CD4-positive, alpha-beta T cell treated with Interleukin-15 for 1 hour (primary cell): ENCODE results near the gene ADAM12.

Experiments used
- DNase-seq: peaks from one replicate; pipeline ENCODE4 v3.0.0-alpha.2; 2020

The ADAM12 gene

DNA sequence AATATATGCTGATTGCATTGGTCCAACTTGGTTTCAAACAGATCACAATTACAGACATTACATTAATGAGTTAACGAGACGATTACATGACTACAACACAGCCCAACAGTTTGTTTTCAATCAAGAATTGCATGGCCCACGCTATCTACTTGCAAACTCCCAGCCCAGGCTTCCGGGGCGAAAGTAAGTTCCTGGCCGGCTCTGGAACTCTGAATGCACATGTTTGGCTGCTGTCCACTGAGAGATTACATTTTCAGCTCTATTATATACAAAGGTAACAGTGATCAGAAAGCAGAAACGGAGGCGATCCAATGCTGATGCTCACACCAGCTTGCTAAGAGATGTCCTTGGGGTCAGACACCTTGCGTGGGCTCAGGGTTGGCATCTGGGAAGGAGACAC, 285.6 kb downstream of the ADAM12 start:
- no peak for DNase-seq

DNA sequence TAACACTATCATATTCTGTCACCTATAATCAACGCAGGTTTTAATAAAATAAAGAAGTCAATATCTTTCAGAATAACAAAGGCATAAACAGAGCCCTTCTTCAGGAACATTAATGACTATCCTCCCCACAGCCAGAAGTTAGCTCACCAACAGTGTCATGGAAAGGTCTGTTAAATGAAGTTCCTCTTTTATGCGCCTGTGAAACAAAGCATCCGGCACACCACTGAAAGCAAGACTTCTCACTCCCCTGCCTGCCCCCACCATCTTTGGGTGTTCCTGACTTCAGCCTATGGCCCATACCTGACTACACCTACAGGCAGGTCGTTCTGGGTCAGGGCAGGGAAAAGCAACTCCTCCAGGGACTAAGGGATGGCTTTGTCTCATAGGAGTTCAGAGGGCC, 286.5 kb downstream of the ADAM12 start:
- DNase-seq = peak; percentile 23

DNA sequence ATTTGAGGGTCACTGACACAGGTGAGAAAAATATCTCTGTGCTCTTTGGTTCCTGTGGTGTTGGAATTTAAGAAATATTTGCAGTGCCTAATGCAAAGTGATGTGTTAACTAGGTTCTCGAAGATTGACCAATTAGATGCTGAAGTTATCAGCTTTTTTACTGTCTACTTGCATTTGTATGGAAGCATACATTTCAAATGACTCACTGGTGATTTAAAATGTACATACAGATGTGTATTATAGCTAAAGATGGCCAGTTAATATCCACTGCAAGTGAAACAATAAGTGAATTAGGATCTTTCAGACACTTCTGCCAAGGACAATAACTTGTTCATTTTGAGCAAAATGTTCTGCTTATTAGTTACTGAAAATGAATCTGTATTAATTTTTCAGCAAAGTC, 287.0 kb downstream of the ADAM12 start:
- DNase-seq = no peak

DNA sequence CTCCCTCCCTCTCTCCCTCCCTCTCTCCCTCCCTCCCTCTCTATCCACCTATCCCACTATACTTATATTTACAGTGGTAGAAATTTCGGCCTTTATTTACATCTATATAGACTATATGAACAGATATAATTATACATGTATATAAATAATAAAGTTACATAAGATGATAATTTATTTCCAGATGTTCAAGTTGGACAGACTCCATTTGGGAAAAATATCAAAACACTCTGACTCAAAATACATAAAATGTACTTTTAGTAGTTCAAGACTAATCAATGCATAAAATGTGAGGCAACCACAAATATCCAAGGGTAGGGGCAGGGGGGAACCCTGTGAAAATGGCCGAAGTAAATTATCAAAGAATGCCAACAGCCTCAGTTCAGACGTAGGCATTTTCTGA, 288.9 kb downstream of the ADAM12 start:
- no peak for DNase-seq

DNA sequence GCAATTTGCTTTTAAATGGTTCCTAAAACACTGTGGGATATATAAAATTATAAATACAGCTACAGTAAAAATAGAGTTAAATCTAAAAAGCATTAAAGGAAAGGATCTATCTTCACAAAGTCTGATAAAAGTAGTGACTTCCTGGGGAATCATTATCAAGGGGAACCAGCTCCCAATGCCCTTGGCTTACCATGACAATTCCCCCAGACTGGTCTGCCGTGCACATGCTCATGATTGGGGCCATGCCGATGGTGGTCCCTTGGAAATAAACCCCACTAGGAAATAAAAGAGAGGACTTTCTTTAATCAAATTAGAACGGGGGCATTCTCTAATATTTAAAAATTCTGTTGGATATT, 290.1 kb downstream of the ADAM12 start:
- no peak for DNase-seq

DNA sequence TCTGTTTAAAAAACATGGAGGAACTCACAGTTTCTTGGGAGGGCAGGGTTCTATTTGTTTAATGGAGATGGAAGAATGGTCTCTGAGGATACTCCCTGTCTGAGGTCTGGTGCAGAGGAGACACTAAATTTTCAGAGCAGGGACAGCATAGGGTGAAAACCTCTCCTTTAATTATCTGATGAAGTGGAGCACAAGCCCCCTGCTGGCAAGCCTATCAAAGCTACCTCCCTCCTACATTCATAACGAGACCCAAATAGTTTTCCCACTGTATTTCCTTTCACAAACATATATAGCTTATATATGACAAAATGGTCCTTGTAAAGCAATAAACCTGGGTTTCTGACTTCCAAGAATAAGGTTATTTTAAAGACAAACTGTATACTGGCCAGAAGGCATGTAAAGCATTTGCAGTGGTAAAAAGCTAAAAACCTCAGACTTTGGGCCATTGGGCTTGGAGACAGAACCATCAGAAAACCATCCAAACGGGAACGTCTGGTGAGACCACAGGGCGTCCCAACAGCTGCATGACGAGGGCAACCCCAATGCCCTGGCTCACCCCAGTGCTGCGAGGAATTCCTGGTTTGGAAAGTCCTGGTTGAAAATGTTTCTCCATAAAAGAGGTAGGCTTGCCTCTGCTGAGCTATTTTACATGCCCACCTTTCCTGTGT, 290.6 kb downstream of the ADAM12 start:
- no peak for DNase-seq

DNA sequence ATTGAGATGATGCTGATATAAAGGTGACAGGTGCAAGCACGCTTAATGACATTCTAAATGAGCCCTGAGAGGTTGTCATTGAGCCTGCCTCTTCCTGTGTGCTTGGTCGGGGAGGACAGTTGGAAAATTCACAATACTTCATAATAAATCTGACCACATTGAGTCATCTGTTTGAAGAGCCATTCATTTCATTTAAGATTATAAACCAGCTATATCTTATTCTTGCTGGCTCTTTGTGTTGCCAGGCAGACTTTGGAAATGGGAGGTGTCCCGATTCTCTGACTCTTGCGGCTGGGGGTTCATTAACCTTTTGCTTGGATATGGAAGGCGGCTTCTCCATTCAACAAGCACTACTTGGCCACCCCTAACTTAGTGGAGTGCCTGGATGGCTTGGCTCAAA, 293.7 kb downstream of the ADAM12 start:
- DNase-seq = no peak

DNA sequence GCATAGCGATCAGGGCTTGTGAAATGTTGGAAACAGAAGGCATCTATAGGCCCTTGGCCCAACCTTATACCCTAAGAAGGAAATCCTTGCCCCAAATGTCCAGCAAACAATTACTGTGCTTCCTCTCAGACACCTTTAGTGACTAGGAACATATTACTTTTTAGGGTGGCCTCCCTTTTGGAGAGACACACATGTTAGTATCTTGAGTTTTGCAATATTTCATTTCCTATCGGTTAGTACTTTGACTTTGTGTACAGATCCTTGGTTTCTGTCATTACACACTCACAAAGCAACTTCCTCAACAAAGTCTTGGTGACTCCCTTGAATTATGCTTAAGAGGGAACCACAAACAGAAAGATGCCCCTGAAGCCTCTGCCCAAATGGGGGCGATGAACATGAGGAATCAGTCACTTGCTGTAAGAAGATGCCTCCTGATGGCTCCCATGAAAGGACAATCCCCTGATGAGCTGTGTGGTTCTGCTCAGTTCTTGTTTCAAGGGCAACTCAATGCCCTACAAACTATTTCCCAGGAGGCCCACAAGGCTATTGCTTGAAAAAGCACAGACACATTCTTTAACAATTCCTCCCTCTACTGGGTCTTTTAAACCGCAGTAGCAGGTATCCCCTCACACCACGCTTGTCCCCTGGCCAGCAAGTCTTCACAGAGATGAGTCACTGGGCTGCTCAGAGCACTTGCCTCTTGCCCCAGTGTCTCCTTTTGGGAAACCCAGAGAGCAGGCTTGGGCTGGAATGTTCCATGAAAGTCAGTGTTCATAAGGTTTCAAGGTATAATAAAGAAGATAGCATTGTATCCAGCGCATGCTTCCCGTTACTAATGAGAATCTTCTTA, 295.7 kb downstream of the ADAM12 start:
- no peak for DNase-seq

DNA sequence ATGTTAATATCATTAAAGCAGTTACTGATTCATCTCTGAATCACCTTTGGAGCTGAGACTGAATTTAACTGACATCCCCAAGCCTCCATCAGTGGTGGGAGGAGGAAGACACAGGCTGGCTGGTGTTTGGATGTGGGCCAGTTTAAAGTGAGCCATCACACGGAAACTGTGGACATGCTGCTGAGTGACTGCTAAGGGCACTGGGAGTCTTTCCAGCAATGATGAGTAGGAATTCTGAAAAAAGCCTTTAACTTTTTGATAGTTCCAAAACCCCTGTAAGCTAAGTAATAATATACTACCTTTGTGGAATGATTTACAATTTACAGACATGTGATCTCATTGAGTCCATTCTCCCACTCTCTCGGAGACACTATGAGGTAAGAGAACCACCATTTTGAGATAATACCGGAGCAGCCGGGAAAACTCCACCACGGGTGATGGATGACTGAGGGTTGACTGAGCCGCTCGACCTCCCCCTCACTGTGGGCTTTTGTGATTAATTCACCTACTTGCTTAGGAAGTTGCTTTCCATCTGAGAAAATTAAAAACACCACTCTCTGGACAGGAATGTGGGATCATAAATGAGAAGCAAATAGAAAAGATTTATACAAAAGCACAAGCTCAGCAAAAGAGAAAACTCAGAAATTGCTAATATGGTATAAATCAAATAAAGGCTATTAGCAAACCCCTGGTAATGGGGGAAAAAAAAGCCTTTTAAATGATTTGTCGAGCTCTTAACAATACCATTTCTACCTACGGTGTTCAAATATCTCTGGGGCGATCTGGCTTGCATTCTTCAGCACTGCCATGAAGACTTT, 297.2 kb downstream of the ADAM12 start:
- DNase-seq = no peak

DNA sequence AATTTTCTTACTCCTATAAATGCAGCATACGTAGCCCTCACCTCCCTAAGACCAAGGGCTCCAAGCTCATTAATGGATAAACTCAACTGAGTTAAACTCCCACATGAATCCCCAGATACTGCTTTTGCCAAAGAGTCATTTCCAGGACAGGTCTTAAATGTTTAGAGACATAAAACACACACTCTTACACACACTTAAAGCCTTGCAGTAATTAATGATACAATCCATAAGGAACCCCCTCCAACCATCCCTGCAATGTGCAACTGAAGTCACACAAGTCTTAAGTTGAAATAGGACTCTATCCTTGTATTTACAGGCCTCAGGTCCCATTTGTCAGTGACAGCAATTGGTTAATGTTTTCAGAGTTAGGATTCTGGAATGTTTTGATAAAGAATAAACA, 297.8 kb downstream of the ADAM12 start:
- DNase-seq = no peak

DNA sequence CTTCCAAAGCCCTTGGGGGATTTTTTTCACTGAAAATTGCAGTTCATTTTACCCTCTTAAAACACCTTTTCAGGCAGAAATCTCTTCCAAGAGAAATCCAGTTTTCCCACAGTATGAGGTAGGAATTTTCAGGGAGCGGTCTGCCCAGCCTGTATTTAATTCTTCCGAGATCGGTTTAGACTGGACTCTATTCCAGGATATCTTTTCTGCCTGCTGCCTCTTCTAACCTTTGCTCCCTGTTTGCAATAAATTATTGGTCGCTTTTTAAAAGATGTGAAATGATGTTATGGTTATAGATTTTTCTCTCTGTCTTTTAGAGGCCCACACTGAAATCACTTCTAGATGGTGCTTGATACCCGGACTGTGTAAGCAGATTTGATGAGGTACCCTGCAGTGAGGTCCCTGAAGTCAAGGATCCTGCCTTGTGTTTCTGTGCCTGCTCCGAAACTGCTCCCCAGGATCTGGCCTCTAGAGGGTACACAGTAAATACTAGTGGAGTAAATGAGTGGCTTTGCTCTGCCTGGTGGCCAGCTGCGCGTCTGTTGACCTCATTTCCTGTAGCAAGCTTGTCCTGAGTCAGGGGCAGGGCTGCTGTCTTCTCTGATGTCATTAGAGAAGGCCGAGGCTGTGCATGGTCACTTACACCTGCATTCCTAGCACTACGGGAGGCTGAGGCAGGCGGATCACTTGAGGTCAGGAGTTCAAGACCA, 300.3 kb downstream of the ADAM12 start:
- no peak for DNase-seq

DNA sequence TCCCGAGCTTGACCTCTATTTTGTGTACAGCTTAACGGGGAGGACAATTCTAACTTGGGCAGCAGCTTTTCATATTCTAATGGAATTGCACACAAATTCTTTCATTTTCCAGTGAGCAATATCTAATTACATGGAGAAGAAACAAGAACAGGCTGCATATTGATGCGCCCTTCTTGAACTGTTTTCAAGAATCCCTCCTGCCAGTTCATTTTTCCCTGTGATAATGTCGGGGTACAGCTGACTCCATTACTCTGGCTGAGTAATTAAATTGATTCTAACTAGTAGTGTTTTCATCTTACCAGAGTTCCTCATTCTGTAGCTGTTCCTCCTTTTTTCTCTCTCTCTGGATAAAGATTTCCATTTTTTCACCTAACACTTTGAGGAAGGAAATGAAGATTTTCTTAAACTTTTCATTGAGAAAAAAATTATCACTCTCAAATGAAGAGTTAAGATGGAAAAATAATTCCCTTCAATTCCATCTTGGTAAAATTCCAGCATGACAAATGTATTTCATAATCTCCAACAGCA, 301.1 kb downstream of the ADAM12 start:
- no peak for DNase-seq

DNA sequence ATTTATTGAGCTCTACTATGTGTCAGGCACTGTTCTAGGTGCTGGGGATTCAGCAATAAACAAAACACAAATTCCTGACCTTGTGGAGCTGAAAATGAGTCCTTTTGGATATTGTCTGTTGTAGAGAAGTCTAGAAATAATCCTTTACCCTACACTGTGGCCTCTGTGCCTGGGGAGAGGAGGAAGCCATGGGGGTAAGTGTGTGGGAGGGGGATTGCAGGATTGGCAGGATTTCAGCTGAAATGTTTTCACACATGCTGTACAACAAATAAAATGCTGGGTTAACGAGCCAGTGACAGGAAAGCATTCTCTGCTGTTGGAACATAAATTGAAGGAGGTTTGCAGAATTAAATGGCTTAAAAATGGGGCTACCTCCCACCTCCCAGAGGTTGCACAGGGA, 302.5 kb downstream of the ADAM12 start:
- no peak for DNase-seq

DNA sequence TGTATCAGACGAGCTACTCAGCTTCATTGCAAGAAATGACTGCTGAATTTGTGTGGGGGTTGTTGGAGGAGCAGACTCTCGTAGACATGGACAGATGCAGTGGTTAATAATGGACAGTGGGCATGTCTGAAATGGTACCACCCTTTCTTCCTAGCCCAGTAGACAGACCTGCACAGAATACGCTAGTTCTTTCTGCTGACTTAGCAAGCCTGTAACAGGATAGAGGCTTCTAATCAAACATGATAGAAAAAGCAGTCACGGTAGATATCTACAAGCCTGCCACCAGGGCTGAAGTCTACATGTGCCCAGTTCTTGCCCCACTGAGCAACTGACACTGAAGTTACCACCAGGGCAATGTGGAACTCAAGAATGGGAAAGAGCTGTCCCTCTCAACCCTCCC, 303.9 kb downstream of the ADAM12 start:
- DNase-seq = no peak

DNA sequence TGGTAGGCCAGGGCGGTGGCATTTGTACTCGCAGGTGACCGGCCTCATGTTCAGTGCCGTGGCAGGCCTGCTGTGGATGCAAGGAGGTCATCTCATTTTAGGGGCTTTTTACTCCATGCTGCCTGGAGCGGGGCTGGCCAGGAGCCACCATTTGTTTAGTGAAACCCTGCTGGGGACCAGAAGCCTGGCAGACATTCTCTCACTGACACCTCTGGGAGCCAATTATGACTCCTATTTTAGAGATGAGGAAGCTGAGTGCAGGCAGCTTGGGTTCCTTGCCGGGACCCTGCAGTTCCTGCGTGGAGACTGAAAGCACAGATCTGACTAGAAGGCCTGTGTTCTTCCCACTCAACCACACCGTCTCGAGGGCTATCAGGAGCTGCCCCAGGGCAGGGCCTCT, 305.3 kb downstream of the ADAM12 start:
- DNase-seq = no peak

DNA sequence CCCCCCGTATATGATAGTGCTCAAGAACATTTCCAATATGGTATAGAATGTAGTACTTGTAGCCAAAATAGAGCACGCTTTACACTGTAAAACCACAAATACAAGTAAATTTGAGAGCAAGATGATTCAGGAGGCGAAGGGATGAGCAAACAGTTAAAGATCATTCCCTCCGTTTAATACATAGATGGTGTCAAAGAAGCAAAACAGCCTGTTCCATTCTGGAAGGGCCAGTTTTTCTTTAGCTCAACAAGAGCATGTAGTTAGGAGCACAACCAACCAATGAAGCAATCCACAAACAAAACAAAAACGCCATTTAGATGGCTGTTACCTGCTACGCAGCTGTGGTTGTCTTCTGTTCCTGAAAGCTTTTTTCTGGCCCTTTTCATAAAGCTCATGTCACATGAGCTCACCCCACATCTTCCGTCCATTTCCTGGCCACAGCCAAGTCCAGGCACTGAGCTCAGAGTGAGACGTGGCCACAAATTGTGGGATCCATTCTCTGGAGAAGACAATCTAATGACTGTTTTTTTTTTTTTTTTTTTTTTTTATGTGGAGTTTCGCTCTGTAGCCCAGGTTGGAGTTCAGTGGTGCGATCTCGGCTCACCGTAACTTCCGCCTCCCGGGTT, 306.3 kb downstream of the ADAM12 start:
- no peak for DNase-seq

DNA sequence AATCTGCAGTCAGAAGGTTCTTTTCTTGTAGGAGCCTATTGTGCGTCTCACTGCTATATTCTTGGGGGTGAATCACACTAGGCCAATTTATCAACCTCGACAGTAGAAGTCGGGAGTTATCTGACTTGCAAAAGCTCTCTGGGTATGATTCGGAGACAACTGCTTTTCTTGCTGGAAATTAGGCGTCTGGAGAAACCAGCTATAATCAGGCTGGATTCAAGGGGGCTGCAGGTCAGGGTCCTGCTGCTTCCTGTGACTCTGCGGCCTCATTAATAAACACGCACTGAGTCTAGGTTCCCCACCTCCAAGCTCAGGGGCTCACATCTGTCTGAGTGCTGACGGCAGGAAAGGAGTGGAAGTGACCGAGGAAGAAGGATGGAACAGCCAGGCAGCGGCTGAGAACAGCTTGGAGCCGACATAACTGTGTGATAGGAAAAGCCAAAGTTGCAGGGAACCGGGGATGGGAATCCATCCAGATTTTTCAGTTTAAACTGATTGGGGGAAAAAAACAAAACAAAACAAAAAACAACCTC, 307.3 kb downstream of the ADAM12 start:
- DNase-seq = no peak

DNA sequence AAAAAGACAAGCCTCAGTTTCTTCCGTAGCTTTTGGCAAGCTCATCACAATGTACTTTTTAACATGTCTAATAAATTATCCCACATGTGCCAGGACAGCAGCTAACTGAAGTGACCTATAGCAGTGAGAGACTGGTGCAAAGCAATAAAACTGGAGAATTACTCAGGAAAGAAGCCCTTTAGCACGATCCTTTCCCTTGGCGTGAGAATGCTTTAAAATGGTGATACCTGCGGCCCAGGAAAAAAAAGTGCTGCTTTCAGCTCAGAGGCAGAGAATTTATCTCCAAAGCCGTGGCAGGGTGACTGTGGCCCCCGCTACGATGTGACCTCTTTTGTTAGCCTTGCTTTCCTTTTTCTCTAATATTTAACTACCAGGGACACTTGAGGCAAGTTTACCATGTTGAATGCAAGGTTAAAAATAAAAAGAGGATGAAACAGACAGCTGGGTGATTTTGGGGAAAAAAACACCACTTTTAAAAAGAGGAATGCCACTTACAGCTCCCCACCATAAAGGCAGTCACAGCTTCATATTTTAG, 307.9 kb downstream of the ADAM12 start:
- DNase-seq = no peak

DNA sequence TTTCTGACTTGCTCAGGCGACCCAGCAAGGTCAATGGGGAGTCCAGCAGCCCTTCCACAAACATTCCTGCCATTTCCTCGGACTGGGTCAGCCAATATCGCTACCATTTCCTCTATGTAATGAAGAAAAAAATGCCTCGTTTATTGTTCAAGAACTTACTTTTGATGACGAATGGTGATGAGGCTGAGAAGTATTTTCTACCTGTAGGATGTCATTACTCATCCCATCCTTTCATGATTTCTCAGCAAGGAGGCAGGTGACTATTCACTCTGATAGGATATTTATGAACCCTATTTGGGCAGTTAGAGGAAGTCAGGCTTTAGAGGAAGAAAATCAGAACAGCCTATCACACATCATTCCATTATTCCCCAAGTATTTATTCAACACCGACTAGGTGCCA, 313.3 kb downstream of the ADAM12 start:
- DNase-seq = no peak

DNA sequence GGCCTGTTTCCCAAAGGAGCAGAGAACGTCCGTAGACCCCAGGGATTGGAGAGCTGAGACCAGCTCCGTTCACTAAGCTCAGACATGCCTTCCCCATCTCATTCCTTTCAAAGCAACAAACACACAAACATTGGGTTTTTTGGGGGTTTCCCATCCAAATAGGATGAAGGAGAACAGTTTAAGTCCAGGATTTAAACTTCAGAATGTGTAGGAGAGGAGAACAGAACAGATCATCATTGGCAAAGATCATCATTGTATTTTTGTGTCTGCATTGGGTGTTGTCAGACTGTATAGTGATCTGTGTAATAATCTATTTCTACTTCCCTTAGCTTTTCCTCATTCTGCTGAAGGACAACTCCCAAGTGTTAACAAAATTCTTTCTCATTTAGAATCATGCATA, 314.0 kb downstream of the ADAM12 start:
- no peak for DNase-seq

DNA sequence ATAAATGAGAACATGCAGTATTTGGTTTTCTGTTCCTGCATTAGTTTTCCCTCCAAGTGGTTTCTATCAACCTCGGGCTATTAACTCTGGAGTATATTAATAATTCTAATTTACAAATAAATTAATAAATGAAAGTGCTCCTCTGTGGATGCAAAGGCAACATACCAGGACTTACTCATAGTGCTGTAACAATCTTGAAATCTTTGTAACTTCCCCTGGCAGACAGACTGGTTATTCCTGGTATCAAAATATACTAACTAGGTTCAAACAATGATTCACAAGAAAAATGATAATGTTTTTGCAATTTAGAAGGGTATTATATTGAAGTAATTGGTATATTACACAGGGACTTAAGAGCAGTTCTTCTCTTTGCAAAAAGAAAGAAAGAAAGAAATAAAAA, 314.7 kb downstream of the ADAM12 start:
- no peak for DNase-seq

DNA sequence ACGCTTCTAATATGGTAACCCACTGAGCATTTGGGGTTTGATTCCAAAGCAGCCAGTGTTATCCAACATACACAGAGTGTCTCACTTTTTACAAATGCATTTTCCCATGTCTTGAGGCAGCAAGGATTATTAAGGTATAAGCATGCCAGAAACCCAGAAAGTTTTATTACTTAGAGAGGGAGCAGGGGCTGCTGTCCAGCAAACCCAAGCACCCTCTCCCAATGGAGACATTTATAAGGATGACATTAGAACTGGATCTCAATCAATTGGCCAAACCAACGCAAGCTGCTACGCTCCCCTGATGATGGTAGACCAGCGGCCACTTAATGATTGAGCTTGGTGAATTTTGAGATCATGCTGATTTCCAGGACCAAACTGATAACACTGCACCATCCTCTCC, 315.7 kb downstream of the ADAM12 start:
- no peak for DNase-seq
